Measurements from ENCODE around the gene CYP4A22.
A peak's percentile ranks its signal among the peaks of the same experiment; 100 is the strongest.

CYP4A22 gene

GRCh38 chr1:47160716-47161115, 23.5 kb downstream of the CYP4A22 start:
- no peak overlapping the region for H3K27ac ChIP-seq
- TF ChIP-seq, protein P1, sequence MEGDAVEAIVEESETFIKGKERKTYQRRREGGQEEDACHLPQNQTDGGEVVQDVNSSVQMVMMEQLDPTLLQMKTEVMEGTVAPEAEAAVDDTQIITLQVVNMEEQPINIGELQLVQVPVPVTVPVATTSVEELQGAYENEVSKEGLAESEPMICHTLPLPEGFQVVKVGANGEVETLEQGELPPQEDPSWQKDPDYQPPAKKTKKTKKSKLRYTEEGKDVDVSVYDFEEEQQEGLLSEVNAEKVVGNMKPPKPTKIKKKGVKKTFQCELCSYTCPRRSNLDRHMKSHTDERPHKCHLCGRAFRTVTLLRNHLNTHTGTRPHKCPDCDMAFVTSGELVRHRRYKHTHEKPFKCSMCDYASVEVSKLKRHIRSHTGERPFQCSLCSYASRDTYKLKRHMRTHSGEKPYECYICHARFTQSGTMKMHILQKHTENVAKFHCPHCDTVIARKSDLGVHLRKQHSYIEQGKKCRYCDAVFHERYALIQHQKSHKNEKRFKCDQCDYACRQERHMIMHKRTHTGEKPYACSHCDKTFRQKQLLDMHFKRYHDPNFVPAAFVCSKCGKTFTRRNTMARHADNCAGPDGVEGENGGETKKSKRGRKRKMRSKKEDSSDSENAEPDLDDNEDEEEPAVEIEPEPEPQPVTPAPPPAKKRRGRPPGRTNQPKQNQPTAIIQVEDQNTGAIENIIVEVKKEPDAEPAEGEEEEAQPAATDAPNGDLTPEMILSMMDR (conservative IDR thresholded peaks at IDR 0.05) = no peak

GRCh38 chr1:47161298-47162040, 24.2 kb downstream of the CYP4A22 start:
- TF ChIP-seq, protein P1 (conservative IDR thresholded peaks at IDR 0.05) = no peak

GRCh38 chr1:47164552-47164951, 27.3 kb downstream of the CYP4A22 start:
- TF ChIP-seq, protein P1 (conservative IDR thresholded peaks at IDR 0.05) = no peak
- H3K27ac ChIP-seq = no peak overlapping the region

More at GRCh38 chr1:47161298-47162040, 24.2 kb downstream of the CYP4A22 start:
- no peak overlapping the region for H3K27ac ChIP-seq

DNA sequence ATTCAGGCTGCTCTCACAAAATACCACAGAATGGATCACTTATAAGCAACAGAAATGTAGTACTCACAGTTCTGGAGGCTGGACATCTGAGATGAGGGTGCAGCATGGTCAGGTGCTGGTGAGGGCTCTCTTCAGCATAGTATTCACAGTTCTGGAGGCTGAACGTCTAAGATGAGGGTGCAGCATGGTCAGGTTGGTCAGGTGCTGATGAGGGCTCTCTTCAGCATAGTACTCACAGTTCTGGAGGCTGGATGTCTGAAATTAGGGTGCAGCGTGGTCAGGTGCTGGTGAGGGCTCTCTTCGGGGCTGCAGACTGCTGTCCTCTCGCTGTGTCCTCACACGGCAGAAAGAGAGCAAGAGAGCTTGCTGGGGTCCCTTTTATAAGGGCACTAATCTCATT, 35.5 kb downstream of the CYP4A22 start:
- H3K27ac ChIP-seq = no peak overlapping the region
- TF ChIP-seq, protein P1 (conservative IDR thresholded peaks at IDR 0.05) = no peak

DNA sequence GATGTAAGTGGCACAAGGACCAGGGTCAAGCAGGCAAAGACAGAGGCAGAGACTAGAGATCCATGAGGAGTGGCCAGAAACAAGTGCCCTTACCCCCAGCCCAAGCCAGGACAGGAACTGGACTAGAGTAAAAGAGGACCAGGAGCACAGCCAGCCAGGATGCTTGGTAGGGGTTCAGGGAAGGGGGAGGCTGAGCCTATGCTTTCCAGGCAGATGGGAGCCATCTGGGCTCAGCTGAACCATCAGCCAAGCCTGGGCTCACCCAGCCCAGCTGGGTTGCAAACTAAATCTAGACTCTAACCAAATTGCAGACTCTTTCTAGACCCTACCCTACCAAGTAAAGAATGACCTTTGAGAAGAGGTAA, 37.4 kb downstream of the CYP4A22 start:
- H3K27ac ChIP-seq = no peak overlapping the region
- TF ChIP-seq, protein P1 (conservative IDR thresholded peaks at IDR 0.05) = no peak

- TF ChIP-seq, protein P1 (conservative IDR thresholded peaks at IDR 0.05) = peak; percentile 96
- H3K27ac ChIP-seq = no peak overlapping the region
Observed at GRCh38 chr1:47175227-47175934, 38.1 kb downstream of the CYP4A22 start.

GRCh38 chr1:47178020-47178419, 40.8 kb downstream of the CYP4A22 start:
- TF ChIP-seq, protein P1 (conservative IDR thresholded peaks at IDR 0.05) = no peak
- H3K27ac ChIP-seq = no peak overlapping the region

Measured in VCaP (cell line).